GM12878 (cell line): Measurements from ENCODE around the gene PDZRN3. TPM values are rescaled to one million over a fixed set of nuclear protein-coding genes. Genes with fewer than 3 reads are reported as not detected.
A peak's percentile ranks its signal among the peaks of the same experiment; 100 is the strongest.

Experiments
- BCL3 ChIP-seq: IDR thresholded peaks from 2 replicates; pipeline ENCODE4 v1.6.1; 2011; ENCODE audit warnings: borderline replicate concordance, low read depth, mild to moderate bottlenecking, moderate library complexity, low read length; ENCODE audit not compliant: insufficient read depth, poor library complexity, severe bottlenecking
- EP300 ChIP-seq, 2 experiments: fragments of 150-350 bp in 1 of 2; IDR thresholded peaks; 2 replicates each; pipeline ENCODE4 v1.6.1; 2011 to 2012; ENCODE audit warnings: low read depth in 2 of 2, low read length in 2 of 2, borderline replicate concordance in 1 of 2, improper control_type of control experiment in 1 of 2, inconsistent platforms in 1 of 2; ENCODE audit not compliant: control insufficient read depth in 1 of 2
- GABPA ChIP-seq: IDR thresholded peaks from 2 replicates; pipeline ENCODE4 v1.6.1; 2014; ENCODE audit warnings: antibody characterized with exemption, low read depth, mild to moderate bottlenecking, inconsistent platforms
- JUND ChIP-seq: IDR thresholded peaks from 2 replicates; pipeline ENCODE4 v1.6.1; 2012; ENCODE audit warnings: low read depth, mild to moderate bottlenecking, low read length, improper control_type of control experiment, moderate library complexity
- PML ChIP-seq: IDR thresholded peaks from 2 replicates; pipeline ENCODE4 v1.6.1; 2012; ENCODE audit warnings: low read length, inconsistent platforms
- YY1 ChIP-seq: IDR thresholded peaks from 2 replicates; pipeline ENCODE4 v1.6.1; 2011; ENCODE audit warnings: low read depth, mild to moderate bottlenecking, low read length
- ZBTB11 ChIP-seq: fragments of 450-650 bp; formaldehyde crosslinking; IDR thresholded peaks from 2 replicates; pipeline ENCODE4 v1.5.0; 2022; ENCODE audit warnings: mild to moderate bottlenecking, missing genetic modification characterization
- polyA plus RNA-seq, 11 experiments: library from polyadenylated mRNA; depleted of rRNA in 4 of 11; unstranded in 6 of 11; stranded (reverse) in 5 of 11; fragments of >200 nt; fragmentation: Nextera tagmentation in 4 of 11; fragmentation: Illumina TruSeq in 1 of 11; extraction: Ambion mirVana in 4 of 11; extraction: Trizol in 1 of 11; gene quantifications; 1 replicate in 1 of 11; 2 replicates in 10 of 11; pipeline versions ENCODE4 v1.2.1 to v1.2.3, GENCODE V29; 2011 to 2016; ENCODE audit warnings: inconsistent platforms in 2 of 11, missing spikeins in 2 of 11, low read depth in 1 of 11
- total RNA-seq, 4 experiments: library from RNA; depleted of rRNA in 3 of 4; stranded (reverse); fragments of >200 nt in 3 of 4; fragmentation: Illumina TruSeq in 1 of 4; extraction: Trizol in 1 of 4; gene quantifications; 2 replicates each; pipeline versions ENCODE4 v1.2.1 to v1.2.3, GENCODE V29; 2013 to 2021

PDZRN3 gene
- total and polyA plus RNA-seq, 10 of the 15 experiments (the other 5 are each of a cell fraction or from before 2014, with no cell fraction given), result 0.07 to 0.37 (median 0.12) TPM; not detected in 6

- TF ChIP-seq ZBTB11 (CRISPR knock-in tag) (no peak), GABPA (no peak), JUND (no peak), PML (no peak), BCL3 (no peak), YY1 (peak; percentile 29; the same call in 1 of the 2 replicates), EP300 (IDR thresholded peaks at IDR 0.05; ENCODE audit: borderline replicate concordance in 1 of 2, control insufficient read depth in 1 of 2, low read depth in 2 of 2, low read length in 2 of 2) (0 out of 4 replicates have a peak, but pooled peaks of 1 of the 2 experiments have one; percentile 24)
- TF ChIP-seq, all 136 proteins: peak for 10
Observed at GRCh38 chr3:73498764-73499622, 125.7 kb downstream of the PDZRN3 start (continued).
